AG08395 (cell line): Measurements from ENCODE around the gene AVL9.

ENCODE experiments used
- DNase-seq: peaks from one replicate; pipeline ENCODE4 v3.0.0; 2012; ENCODE audit warnings: mixed read lengths, low spot score

Gene AVL9

GRCh38 chr7:32535162-32535702 lies 39.9 kb downstream of the AVL9 start:
- no peak for DNase-seq

- no peak for DNase-seq
These were observed 40.7 kb downstream of the AVL9 start for GRCh38 chr7:32536016-32536415.

GRCh38 chr7:32536585-32536984 lies 41.3 kb downstream of the AVL9 start:
- peak; percentile 55 for DNase-seq

GRCh38 chr7:32537760-32538159 lies 42.5 kb downstream of the AVL9 start:
- no peak for DNase-seq

GRCh38 chr7:32539366-32539765 lies 44.1 kb downstream of the AVL9 start:
- DNase-seq, result no peak

- no peak for DNase-seq
These were observed 44.7 kb downstream of the AVL9 start for GRCh38 chr7:32539919-32540531.

- no peak for DNase-seq
These were observed 47.3 kb downstream of the AVL9 start for GRCh38 chr7:32542595-32542994.

- no peak for DNase-seq
These were observed 64.2 kb downstream of the AVL9 start for GRCh38 chr7:32559480-32559879.

- DNase-seq, result no peak
These were observed 64.8 kb downstream of the AVL9 start for GRCh38 chr7:32560075-32560474.

- no peak for DNase-seq
These were observed 66.3 kb downstream of the AVL9 start for GRCh38 chr7:32561613-32562012.

GRCh38 chr7:32564542-32564941 lies 69.3 kb downstream of the AVL9 start:
- no peak for DNase-seq

GRCh38 chr7:32569388-32570289 lies 74.3 kb downstream of the AVL9 start:
- DNase-seq, result no peak

GRCh38 chr7:32573110-32573687 lies 77.9 kb downstream of the AVL9 start:
- DNase-seq, result no peak

- no peak for DNase-seq
These were observed 79.3 kb downstream of the AVL9 start for GRCh38 chr7:32574626-32575025.

GRCh38 chr7:32577421-32577820 lies 82.1 kb downstream of the AVL9 start:
- DNase-seq, result no peak

GRCh38 chr7:32579776-32580175 lies 84.5 kb downstream of the AVL9 start:
- DNase-seq, result no peak

GRCh38 chr7:32580646-32581045 lies 85.4 kb downstream of the AVL9 start:
- DNase-seq, result no peak

- no peak for DNase-seq
These were observed 86.7 kb downstream of the AVL9 start for GRCh38 chr7:32582036-32582435.

GRCh38 chr7:32583791-32584190 lies 88.5 kb downstream of the AVL9 start:
- DNase-seq, result peak; percentile 83

GRCh38 chr7:32586291-32587221 lies 91.3 kb downstream of the AVL9 start:
- DNase-seq, result peak; percentile 58

GRCh38 chr7:32587411-32587948 lies 92.2 kb downstream of the AVL9 start:
- DNase-seq, result peak; percentile 72
